Cerebellar cortex (tissue), 1 donor: ENCODE measurements around the gene MCTP2.

ENCODE experiments used
- DNase-seq: peaks from one replicate; pipeline ENCODE4 v3.0.0-alpha.2; 2015; ENCODE audit warnings: low spot score

Gene MCTP2

GRCh38 chr15:94305133-94305532, 73.8 kb downstream of the MCTP2 start:
- DNase-seq = no peak

GRCh38 chr15:94306700-94307650, 75.6 kb downstream of the MCTP2 start:
- no peak for DNase-seq

GRCh38 chr15:94312946-94313345, 81.6 kb downstream of the MCTP2 start:
- no peak for DNase-seq

GRCh38 chr15:94314639-94315038, 83.3 kb downstream of the MCTP2 start:
- no peak for DNase-seq

GRCh38 chr15:94317211-94317610, 85.8 kb downstream of the MCTP2 start:
- DNase-seq = no peak

- DNase-seq = no peak
Measured at GRCh38 chr15:94322141-94322540, 90.8 kb downstream of the MCTP2 start.

- no peak for DNase-seq
Measured at GRCh38 chr15:94323076-94323475, 91.7 kb downstream of the MCTP2 start.

GRCh38 chr15:94324117-94324826, 92.9 kb downstream of the MCTP2 start:
- peak; percentile 49 for DNase-seq

GRCh38 chr15:94324835-94325767, 93.7 kb downstream of the MCTP2 start:
- no peak for DNase-seq

GRCh38 chr15:94327356-94327936, 96.1 kb downstream of the MCTP2 start:
- peak; percentile 2 for DNase-seq

- DNase-seq = no peak
Measured at GRCh38 chr15:94331731-94332130, 100.4 kb downstream of the MCTP2 start.

- DNase-seq = no peak
Measured at GRCh38 chr15:94335616-94336015, 104.3 kb downstream of the MCTP2 start.

GRCh38 chr15:94336817-94337467, 105.6 kb downstream of the MCTP2 start:
- no peak for DNase-seq

- no peak for DNase-seq
Measured at GRCh38 chr15:94338243-94338846, 107.0 kb downstream of the MCTP2 start.

GRCh38 chr15:94346282-94346681, 114.9 kb downstream of the MCTP2 start:
- DNase-seq = no peak

- no peak for DNase-seq
Measured at GRCh38 chr15:94348084-94348483, 116.7 kb downstream of the MCTP2 start.

- no peak for DNase-seq
Measured at GRCh38 chr15:94351031-94351535, 119.7 kb downstream of the MCTP2 start.

GRCh38 chr15:94352636-94353487, 121.5 kb downstream of the MCTP2 start:
- DNase-seq = no peak

- no peak for DNase-seq
Measured at GRCh38 chr15:94353488-94353820, 122.1 kb downstream of the MCTP2 start.

GRCh38 chr15:94354655-94355054, 123.3 kb downstream of the MCTP2 start:
- DNase-seq = no peak
